OCI-M2 (cell line): ENCODE data around the gene STXBP4.

Experiments used
- DNase-seq: peaks from one replicate; lab custom pipeline; 2025; ENCODE audit not compliant: unreplicated experiment; lab: John Stamatoyannopoulos, UW

The STXBP4 gene

DNA sequence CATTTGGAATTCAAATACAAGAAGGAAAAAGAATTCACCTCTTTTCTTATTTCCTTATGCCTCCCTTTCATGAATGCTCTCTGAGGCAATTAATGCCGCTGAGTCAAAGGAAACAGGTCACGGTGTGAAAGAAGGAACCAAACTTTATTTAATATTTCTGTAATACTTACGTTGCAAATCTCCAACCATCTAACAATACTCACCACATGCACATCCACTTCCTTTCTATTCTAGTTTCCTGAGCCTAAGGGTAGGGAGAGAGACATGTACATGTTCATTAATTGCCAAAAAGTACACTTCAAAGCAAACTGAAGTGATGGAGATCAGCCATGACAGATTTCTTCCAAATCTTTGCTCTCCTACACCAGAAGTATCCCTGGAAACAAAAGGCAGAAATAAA lies 248.3 kb downstream of the STXBP4 start:
- DNase-seq = no peak

- no peak for DNase-seq
These were observed 250.9 kb downstream of the STXBP4 start for GRCh38 chr17:55219459-55219858.

- no peak for DNase-seq
These were observed 251.4 kb downstream of the STXBP4 start for GRCh38 chr17:55219934-55220333.
